NCI-H345 treated with DMSO at 0.1 percent for 48 hours (cell line): Measurements from ENCODE around the gene NACC2.
"Not testable (repeated sequence)": the region's sequence is repeated elsewhere in the genome, so short reads cannot be mapped to it uniquely, and the experiment has no call there.

Source experiments
- DNase-seq: peaks from one replicate; lab custom pipeline; 2025; ENCODE audit not compliant: unreplicated experiment; lab: John Stamatoyannopoulos, UW

Gene NACC2

DNA sequence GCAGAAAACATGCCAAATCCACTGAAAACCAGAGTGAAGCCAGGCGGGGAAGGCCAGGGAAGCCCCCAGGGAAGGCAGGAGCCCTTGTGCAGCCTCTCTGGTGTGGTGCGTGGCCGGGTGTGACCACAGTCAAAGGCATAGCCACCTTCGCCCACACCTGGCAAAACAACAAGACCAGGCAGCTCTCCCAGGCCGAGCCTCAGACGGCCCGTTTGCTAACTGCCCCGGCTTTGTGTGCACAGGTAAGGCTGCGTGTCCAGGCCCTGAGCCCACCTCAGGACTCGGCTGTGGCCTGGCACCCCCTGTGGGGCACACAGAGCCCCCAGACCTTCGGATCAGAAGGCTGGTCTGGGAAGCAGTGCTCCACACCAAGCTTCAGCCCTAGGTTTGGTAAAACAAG lies 17.5 kb upstream of the NACC2 start:
- DNase-seq, result no peak

DNA sequence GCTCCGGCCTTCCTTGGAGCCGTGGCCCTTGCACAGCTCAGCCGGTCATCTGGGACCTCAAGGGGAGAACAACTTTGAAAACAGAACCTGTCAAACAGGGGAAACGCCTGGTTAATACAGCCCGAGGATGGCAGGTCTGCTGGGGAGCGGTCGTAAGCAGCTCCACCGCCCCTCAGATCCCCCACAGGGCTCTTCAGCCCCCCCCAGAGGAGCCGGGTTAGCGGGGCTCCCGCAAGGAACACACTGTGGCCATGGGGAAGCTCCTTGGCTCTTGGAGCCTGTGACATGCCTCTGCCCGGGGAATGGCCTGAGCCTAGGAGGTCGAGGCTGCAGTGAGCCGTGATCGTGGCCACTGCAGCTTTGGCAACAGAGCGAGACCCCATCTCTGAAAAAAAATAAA lies 16.8 kb upstream of the NACC2 start:
- no peak for DNase-seq

DNA sequence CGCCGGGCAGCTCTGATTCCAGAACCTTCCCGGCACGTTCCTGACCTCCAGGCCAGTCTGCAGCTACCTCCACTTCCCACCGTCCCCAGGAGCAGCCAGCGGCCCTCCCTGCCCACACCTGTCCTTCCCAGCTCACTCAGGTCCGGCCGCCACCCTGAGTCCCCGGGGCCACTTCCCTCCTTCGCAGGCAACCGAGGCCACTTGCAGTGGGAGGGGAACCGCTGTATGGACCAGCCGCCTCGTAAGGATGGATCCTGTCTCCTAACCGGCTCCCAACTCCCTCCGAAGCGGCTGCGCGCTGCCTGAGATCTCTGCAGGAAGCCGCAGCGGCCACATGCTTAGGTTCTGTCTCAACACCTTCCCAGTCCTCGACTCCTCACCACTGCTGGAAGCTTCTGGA lies 16.1 kb upstream of the NACC2 start:
- DNase-seq, result no peak

DNA sequence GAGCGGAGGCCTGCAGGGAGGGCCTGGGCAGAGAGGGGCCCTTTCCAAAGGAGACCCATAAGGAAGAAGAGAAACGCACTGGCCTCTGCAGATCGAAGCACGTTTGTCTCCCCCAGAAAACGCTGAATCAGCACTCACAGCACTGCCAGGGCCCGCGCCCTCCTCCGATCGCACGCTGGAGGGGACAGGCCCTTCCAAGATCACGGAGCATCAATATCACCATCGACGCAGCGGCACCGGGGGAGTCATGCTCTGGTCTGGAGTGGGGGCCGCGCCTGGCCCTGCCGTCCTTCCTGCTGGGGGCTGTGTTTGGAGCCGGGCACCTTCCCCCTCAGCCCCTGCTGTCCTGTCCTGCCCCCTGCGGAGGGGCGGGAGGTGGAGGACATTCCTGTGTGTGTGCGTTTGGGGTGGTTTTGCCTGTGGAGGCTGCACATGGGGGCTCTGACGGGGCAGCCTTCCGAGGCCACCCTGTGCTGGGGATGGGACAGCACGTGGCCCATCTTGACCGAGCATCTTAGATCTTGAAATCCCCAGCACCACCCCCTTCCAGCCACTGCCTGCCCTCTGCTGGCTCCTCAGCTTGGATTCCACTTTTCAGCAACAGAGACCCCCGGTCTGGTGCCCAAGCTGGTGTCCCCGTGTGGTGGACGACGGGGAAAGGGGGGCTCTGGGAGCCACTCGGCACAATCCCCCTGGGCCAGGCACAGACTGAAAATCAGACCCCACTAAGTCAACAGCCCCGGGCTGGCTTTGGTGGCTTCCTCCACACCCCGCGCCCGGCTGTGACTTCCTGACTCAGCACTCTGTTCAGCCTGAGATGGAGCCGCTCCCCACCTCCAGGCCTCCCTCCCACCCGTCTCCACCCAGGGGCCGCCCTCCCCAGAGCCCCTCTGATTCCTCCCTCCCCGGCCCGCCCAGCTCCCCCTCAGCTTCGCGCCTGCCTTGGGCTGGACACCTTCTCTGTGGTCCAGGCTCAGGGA lies 15.3 kb upstream of the NACC2 start:
- DNase-seq, result no peak

DNA sequence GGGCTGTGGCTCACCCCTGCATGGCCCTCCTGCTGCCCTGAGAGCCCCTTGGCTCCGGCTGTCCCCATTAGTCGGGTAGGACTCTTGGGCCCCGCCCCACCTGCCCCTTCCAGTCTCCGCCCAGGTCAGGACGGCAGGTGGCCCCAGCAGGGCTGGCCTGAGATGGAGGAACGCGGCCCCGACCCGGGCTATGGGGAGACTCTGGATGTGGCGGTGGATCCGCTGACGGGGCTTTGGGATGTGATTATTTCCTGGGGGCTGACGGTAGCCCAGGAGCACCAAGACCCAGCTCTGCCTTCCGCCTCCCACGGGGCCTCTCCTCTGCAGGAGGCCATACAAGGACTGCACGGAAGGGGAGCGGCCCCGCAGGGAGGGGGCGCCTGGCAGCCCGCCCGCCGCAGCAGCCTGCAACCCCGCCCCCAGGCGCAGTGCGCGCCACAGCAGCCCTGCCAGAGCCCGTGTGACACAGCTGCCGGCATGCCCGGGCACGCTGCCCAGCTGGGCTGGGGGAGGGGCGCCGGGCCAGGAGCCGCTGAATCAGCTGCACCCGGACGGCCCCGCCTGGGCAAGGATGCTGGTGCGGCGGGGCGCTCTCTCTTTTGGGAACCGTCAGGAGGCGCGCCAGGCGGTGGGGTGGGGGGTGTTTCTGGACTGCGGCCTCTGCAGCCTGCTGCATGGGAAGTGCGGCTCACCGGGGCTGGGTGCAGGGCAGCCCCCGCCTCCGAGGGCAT lies 14.4 kb upstream of the NACC2 start:
- peak; percentile 92 for DNase-seq

DNA sequence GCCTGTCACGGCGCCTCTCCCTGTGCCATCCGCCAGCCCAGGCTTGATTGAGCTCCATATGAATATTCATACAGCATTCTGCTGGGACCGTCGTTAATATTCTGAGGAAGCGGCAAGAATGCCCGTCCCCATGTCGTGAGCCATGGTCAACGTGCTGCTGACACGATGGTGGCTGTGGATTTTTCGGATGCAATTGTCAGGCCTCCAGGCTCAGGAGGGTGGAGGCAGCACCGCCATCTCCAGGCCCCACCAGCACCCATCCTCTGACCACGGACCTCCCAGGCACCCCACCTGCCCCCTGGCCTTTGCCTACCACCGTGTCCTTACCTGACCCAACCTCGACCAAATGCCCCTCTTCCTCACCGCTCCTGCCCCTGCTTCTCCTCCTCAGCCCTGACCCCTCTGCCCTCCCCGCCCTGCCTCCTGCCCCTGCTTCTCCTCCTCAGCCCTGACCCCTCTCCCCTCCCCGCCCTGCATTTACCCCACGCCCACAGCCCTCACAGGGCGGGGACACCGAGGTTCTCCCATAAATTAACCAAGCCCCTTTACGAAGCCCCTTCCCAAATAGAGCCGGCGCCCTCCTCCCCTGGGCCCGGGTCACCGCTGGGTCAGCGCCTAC lies 13.7 kb upstream of the NACC2 start:
- DNase-seq, result no peak

DNA sequence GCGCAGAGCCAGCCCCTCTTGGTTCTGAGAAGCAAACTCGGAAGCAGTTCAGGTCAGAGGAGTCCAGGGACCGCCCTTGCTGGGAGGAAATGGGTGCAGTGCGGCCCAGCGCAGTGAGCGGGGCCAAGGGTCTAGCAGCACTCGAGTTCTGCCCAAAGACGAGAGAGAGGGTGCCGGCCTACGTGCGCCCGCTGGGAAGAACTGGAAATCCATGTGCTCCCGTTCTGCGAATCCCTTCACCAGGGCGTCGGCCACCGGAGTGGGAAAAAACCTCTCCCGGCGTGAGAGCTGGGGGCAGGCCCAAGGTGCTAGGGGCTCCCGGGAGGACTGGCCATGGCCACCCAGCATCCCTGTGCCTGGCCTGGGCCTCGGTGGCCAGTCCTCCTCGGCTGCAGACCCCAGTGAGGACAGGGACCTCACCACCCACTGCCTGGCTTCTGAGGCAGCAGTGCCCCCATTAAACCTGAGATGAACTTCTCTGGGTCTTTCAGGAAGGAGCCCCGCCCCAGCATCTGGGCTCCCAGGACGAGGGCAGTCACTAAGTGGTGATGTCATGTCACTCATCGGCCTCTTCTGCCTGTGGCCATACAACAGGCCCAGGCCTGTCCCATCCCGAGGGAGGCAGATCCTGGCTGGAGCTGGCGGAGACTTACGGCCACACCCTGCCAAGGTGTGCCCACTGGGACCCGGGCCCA lies 13.0 kb upstream of the NACC2 start:
- DNase-seq, result peak; percentile 42

DNA sequence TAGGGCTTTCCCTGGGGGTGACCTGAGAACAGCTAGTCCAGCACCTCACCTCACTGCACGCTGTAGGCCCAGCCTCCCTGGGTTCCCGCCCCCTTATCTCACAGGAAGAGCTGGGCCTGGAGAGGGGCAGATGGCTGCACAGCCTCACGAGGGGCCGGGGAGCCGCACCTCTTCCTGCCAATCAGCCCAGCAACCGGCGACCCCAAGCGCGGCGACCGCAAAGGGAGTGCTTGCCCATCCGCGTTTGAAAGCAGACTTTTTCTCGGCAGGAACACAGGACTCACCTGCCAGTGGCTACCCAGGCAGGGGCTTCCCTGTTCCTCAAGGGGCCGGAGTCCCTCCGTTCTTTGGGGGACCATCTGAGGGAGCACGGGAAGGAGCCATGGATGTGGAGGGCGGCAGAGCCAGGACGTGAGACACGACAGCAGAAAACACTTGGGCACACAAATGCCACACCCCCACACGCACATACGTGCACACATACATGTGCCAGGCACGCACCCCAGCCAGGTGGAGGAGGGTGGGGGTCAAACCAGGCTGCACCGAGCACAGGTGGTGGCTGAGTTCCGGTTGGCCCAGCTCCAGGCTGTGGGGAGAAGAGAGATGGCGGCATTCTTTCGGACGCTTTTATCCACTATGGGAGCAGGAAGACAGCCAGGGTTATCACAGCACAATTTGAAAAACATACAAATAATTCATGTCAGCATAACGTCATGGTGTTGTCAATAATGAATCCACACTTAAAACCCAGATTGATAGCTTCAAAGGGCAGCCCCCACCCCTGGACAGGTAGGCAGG lies 12.3 kb upstream of the NACC2 start:
- no peak for DNase-seq

DNA sequence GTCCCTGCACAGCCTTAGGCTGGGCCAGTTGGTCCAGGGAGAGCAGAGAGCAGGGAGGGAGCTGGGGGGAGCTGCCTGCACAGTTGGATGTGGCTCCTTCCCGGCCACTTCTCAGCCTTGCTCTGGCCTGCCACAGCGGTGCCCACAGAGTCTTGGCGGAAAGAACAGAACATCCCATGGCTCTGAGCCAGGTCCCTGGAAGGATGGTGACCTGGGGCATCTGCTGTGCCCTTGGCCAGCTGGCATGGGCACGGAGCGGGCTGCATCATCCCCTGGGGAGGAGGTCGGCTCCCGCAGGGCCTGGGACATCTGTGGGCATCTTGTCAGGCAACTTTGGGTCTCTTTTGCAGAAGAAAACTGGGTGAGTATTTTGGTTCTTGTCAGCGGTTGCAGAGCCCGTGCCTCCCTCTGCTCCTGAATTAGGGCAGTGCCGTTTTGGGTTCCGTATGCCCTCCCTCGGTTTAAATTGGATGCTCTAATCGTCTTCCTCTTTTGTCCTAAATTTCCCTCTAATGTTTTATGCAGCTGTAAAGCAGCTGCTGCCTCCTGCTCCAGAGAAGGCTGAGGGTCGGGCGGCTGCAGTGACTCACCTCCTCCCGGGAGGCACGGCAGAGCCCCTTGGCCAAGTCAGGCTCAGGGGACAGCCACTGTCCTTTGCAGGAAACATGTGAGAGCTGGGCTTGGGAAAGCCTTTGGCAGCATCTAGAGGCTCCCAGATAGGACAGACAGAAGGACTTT lies 10.5 kb upstream of the NACC2 start:
- DNase-seq, result no peak

DNA sequence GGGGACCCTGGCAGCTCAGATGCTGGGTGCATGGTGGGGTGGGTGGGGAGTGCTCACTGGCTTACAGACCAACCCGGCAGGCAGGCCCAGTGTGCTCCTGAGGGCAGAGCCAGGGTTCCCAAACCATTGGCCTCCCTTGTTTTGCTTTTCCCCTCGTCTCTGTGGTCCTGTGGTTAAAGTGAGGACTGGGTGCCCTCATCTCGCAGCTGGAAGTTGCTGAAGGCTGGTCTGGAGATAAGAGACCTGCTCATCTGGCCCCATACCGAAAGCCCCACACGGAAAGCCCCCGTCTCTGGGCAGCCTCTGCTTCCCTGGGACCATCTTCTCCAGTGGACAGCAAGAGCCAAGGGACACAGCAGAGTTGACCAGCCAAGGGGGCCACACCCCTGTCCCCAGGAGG lies 9.8 kb upstream of the NACC2 start:
- no peak for DNase-seq

DNA sequence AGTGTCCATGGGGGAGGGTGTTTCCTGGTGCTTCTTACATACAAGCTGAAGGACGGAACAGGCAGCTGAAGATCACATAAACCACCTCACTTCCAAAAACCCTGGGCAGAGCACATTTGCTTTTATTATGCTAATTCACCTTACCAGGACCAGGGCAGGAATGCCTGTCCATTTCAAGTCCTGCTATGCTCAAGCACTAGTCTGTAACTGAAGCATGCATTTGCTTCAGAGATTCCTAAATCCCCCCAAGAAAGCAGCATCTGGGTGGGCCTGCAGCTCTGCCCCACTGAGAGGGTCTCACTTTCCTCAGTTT lies 9.4 kb upstream of the NACC2 start:
- DNase-seq, result no peak

DNA sequence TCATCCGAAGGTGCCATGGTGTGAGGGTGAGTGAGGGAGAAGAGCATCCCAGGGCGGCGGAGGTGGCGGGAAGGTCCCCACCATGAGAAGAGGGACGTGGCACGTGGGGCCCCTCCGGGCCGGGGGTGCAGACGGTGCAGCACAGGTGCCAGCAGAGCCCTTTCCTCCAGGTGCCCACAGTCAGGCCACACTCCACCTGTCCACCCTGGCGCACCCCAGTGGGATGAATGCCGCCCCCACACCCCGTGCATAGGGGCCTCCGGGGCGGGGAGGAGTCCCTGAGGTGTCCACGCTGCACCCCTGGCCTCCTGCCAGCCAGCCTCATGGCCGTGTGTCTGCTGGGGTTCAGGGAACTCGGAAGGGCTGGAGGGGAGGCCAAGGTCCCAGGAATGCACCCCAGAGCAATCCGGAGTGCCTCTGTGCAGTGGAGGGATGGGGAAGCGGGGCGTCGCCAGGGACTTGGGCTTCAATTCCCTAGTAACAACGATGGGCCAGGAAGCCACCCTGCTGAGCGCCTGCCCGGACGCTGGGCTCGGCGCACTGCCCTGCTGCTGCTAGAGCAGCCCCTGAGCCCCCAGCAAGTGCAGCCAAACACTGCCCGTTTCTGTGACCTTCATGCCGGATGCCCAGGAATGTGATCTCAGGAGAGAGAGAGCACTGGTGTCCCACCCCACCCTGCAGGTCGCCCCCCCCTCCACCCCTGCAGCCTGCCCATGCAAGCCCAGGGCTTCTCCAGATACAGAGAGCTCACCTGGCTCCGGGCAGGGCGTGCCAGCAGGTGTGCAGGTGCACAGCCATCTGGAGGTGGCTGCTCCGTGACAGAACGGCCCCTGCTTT lies 8.8 kb upstream of the NACC2 start:
- peak; percentile 84 for DNase-seq

DNA sequence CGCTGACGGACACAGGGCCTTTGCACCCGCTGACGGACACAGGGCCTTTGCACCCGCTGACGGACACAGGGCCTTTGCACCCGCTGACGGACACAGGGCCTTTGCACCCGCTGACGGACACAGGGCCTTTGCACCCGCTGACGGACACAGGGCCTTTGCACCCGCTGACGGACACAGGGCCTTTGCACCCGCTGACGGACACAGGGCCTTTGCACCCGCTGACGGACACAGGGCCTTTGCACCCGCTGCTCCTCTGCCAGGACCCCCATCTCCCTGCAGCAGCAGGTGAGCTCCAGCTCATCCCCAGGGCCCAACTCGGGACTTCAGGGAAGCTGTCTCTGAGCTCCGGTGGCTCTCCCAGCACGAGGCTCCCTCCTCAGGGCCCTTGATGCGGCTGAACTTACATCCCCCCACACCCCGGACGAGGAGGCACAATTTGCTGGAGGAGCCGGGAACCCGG lies 6.6 kb upstream of the NACC2 start:
- DNase-seq, result not testable (repeated sequence)

DNA sequence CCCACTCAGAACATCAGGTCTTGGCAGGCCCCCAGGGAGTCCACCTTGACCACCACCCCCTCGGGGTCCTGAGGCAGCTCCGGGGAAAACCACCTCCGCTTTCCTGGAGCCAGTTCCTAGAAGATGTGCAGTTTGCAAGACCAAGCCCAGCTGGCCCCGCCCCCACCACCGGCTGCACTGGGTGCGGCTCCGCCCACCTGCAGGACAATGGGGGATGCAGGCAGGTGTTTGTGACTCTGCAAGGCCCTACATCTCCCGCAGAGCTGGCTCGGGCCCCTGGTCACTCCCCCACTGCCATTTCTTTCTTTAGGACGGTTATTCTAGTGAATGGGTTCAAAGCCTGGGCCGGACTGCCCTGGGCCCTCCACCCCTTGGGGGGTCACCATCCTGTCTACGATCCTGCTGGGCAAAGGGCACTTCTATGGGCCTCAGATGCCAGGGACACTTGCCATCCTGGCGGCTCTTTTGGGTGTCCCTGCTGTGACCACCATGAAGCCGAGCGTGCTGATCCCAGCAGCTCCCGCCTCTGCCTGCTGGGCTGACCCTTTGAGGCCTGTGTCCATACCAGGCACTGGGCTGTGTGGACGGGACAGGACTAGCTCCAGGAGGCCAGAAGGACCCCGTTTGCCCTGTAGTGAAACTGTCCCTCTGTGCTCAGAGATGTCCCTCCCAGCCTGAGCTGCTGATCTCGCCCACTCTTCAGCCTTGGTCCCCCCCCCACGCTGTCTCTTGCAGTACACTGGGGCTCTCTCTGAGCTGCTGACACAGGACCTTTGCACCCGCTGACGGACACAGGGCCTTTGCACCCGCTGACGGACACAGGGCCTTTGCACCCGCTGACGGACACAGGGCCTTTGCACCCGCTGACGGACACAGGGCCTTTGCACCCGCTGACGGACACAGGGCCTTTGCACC lies 5.9 kb upstream of the NACC2 start:
- peak; percentile 74 for DNase-seq

DNA sequence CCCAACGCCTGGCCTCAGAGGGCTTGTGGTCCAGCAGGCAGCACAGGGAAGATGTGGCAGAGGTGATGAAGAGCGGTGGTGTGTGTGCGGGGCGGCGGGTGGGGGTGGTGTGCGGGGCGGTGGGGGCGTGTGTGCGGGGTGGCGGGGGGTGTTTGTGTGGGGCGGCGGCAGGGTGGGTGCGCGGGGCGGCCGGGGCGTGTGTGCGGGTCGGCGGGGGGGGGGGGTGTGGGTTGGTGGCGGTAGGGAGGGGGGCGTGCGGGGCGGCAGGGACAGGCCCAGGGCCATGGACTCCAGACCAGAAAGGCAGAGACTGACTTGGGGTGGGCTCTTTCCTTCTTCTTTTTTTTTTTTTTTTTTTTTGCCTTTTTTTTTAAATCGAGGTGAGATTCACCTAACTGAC lies 4.5 kb upstream of the NACC2 start:
- DNase-seq, result no peak

DNA sequence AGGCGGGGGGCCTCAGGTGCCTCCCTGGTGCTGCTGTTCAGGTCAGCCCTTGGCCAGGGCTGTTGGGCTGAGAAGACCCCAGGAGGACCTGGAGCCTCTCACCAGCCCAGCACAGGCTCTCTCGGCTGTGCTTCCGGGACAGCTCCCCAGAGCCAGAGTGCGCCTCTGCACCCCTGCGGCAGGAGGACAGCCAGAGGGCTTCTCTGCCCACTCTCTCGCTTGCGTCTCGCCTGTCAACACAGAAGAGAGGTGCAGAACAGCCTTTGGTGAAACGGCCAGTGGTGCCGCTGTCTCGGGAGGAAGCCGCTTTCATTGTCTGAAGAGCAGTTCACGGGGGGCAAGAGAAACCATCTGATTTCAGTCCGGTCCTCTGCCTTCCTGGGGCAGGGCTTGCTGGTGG lies 3.8 kb upstream of the NACC2 start:
- DNase-seq, result no peak

DNA sequence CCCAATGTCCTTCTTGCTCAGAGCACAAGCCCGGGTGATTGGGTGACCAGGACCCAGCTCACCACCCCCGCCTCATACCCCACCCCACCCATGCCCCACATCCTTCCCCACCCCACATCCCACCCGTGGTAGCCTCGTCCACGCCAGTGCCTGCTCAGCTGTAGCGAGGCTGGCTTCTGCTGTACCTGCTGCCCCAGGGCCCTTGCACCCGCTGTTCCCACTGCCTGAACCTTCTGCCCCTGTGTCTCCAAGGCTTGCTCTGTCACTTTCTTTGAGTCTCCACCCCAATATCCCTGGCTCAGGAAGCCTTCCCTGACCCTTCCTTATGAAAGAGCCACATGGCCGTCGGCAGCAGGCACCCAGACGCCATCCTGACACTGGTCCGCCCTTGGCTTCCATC lies 3.1 kb upstream of the NACC2 start:
- no peak for DNase-seq

DNA sequence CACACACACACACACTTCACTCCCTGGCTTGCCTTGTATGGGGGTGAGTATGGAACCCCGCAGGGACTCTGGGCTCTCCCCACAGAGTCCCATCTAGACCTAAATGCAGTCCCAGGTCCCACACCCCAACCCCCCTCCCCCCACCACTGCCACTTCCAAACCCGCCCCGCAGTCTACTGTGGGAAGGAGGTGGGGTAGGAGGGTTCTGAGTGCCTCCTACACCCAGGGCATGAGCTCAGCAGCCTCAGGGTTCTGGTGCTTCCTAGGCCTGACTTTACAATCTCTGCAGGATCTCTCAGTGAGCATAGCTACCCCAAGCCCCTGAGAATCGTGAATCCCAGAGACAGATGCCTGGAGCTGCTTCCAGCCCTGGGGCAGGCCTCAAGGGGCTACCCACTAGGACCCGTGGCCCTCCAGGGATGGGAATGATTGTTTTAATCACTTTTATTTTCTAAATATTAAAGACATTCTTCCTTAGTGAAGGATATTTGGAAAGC lies 1.5 kb upstream of the NACC2 start:
- no peak for DNase-seq
